ACC112 (cell line): ENCODE data around the gene RELN.

Experiments used
- H2AFZ ChIP-seq: fragments of 200-600 bp; sonication (generic); one replicate; pipeline ENCODE4 v1.6.0; 2017; ENCODE audit warnings: antibody characterized with exemption, low read length; ENCODE audit not compliant: unreplicated experiment
- H3K27ac ChIP-seq: fragments of 200-600 bp; sonication (generic); 2 replicates; pipeline ENCODE4 v1.5.1; 2014; ENCODE audit warnings: low read depth, mild to moderate bottlenecking, antibody characterized with exemption, low read length, moderate library complexity
- H3K27me3 ChIP-seq: fragments of 200-600 bp; sonication (generic); 2 replicates; pipeline ENCODE4 v1.6.1; 2014; ENCODE audit warnings: mild to moderate bottlenecking, antibody characterized with exemption, low read length, moderate library complexity, mixed read lengths; ENCODE audit not compliant: insufficient read depth
- H3K36me3 ChIP-seq: fragments of 200-600 bp; sonication (generic); 2 replicates; pipeline ENCODE4 v1.6.1; 2016; ENCODE audit warnings: mild to moderate bottlenecking, antibody characterized with exemption, low read length, moderate library complexity, mixed read lengths; ENCODE audit not compliant: insufficient read depth
- H3K4me1 ChIP-seq: fragments of 200-600 bp; sonication (generic); one replicate; pipeline ENCODE4 v1.6.1; 2016; ENCODE audit warnings: low read length, mixed read lengths; ENCODE audit not compliant: insufficient read depth, unreplicated experiment, control insufficient read depth
- H3K4me3 ChIP-seq: fragments of 200-600 bp; sonication (generic); 2 replicates; pipeline ENCODE4 v1.5.1; 2014; ENCODE audit warnings: mild to moderate bottlenecking, low read depth, low read length
- H3K79me2 ChIP-seq: fragments of 200-600 bp; sonication (generic); one replicate; pipeline ENCODE4 v1.6.0; 2016; ENCODE audit warnings: low read length; ENCODE audit not compliant: control insufficient read depth, unreplicated experiment, insufficient read depth

RELN gene

DNA sequence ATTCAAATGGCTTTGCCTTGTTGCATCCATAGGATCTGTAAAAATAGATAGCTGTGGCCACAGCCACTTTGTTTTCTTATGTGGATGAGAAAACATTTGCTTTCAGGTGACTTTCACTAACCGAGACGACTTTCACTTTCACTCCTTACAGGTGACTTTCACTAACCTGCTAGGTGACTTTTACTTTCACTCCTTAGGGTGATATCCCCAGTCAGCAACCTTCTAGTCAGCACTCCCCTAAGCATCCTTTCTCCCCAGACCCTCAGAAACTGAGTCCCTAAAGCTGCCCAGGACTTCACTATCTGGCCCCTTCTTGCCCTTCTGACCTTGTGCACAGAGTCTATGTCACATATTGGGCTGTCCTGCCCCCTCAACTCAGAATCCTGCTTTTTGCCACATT lies 177.5 kb downstream of the RELN start:
- no peak overlapping the region for H3K27ac ChIP-seq
- no peaks in the 10 kb centered on the region for H3K79me2 ChIP-seq
- no peaks in the 10 kb centered on the region for H3K4me1 ChIP-seq
- no peaks in the 10 kb centered on the region for H3K27me3 ChIP-seq
- no peaks in the 10 kb centered on the region for H3K36me3 ChIP-seq
- no peak overlapping the region for H3K4me3 ChIP-seq
- no peak overlapping the region for H2AFZ ChIP-seq

DNA sequence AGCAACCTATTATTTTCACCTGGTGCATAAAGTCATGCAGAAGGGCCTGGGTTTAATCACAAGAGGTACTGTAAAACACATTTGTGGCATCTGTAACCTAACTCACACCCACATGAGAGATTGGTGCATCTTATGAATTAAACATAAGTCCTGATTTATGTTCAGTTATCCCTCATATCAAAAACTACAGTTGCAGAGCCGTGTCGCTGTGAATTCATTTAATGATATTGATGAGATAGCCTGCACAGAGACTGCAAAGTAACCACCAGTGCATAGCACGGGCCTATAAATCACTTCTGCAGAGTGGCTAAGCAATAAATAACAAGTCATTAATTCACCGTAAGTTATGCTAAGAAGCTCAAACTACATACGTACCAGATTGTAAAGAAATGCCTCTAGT lies 178.2 kb downstream of the RELN start:
- H3K27me3 ChIP-seq, result no peaks in the 10 kb centered on the region
- no peaks in the 10 kb centered on the region for H3K4me1 ChIP-seq
- H3K79me2 ChIP-seq, result no peaks in the 10 kb centered on the region
- no peak overlapping the region for H3K4me3 ChIP-seq
- no peak overlapping the region for H3K27ac ChIP-seq
- H2AFZ ChIP-seq, result no peak overlapping the region
- H3K36me3 ChIP-seq, result no peaks in the 10 kb centered on the region

DNA sequence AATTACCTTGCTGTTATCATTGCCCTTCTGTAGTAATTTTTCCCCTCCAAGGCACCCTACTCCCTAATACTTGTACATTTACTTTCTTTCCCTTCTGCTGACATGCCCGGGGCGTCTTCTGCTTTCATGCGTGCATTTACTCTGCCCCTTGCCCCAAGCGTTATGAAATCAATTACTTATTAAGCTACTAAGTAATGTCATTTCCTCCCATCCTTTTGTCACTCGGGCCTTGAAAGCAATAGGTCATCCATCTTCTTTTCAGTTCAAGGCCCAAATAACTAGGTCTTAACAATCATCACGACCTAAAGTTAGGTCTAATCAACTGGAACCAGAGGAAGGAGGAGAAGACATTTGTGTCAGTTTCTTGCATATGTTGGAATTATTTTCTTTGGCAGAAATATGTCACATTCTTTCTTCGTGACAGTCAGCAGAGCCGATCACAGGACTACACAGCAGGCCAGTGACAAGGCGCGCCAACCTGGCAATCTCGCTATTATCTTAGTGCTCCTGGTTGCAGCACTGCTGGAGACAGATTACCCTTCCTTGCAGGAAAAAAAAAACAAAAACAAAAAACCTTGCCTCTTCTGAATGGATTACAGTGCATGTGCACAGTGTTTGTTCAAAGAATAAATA lies 179.2 kb downstream of the RELN start:
- H3K79me2 ChIP-seq, result no peaks in the 10 kb centered on the region
- H2AFZ ChIP-seq, result no peak overlapping the region
- no peaks in the 10 kb centered on the region for H3K4me1 ChIP-seq
- H3K27ac ChIP-seq, result no peak overlapping the region
- H3K27me3 ChIP-seq, result no peaks in the 10 kb centered on the region
- H3K36me3 ChIP-seq, result no peaks in the 10 kb centered on the region
- no peak overlapping the region for H3K4me3 ChIP-seq

DNA sequence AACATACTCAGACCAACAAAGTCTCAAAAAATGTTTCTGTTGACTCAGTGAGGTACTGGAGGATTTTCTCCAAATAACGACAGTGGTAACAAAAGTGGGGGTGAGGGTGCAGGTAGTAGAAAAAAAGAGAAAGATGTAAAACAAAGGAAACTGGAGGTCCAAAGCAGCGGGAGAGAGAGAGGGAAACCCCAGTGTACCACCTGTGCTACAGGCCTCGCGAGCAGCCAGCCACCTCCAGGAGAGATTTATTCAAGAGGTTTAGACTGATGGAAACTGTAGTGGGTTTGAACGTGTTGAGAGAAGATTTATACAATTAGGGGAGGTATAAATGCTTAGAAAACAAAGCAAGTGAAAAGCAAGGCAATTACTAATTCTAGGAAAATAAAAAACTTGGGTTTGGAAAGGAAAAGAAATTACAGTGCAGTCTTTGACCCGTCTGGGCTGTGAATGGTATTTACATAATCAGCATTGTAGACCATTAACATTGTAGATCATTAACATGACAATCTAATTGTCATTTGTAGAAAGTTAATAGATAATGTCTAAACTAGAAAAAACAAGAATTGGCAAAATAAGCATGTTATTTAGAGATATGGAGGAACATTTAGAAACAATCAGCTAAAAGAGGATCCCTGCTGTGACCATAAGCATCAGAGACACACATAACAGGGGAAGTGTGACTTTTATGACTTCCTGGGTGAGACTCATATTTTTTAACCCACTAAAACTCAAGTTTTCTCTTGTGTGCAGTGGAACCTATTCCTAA lies 180.0 kb downstream of the RELN start:
- Histone ChIP-seq H3K4me1 (no peaks in the 10 kb centered on the region), H3K27me3 (no peaks in the 10 kb centered on the region), H3K79me2 (no peaks in the 10 kb centered on the region), H3K4me3 (no peak overlapping the region), H2AFZ (no peak overlapping the region), H3K36me3 (no peaks in the 10 kb centered on the region), H3K27ac (no peak overlapping the region)

DNA sequence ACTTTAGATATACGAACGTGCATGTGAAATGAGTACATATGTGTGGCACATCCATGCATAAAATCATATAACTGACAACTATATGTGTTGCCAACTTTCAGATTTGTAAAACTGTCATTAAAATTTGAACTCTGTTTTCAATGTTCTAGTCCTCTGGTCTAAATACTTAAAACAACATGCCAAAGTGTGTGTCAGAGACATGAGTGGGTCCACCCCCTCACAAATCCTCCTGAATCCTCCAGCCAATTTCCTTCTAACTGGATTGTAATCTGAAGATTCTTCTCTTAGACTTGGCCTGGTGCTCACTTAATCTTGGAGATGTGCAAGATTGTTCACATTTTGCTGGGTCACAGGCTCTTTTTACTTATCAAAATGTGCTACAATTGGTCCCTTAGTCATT lies 184.1 kb downstream of the RELN start:
- Histone ChIP-seq H3K4me3 (no peak overlapping the region), H3K27ac (no peak overlapping the region), H3K79me2 (no peaks in the 10 kb centered on the region), H3K4me1 (no peaks in the 10 kb centered on the region), H3K27me3 (no peaks in the 10 kb centered on the region), H2AFZ (no peak overlapping the region), H3K36me3 (no peaks in the 10 kb centered on the region)

DNA sequence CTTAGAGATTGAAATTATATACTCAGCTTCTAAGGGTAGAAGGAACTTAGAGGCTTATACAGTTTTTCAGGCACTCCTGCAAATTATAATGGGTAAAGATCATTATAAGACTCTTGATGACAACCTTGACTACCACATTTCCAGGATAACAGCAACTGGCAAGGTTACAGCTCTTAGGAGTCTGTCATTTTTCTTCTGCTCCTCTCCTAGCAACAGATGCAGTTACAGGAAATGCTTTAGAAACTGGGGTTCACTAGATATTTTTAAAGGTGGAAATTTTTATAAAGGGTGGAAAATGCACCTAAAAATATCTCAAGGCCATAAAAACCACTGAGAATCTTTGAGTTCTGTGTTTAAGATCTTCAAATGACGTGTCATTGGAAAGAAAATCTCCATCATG lies 185.8 kb downstream of the RELN start:
- no peak overlapping the region for H2AFZ ChIP-seq
- no peaks in the 10 kb centered on the region for H3K4me1 ChIP-seq
- no peaks in the 10 kb centered on the region for H3K36me3 ChIP-seq
- no peaks in the 10 kb centered on the region for H3K79me2 ChIP-seq
- no peaks in the 10 kb centered on the region for H3K27me3 ChIP-seq
- no peak overlapping the region for H3K4me3 ChIP-seq
- H3K27ac ChIP-seq, result no peak overlapping the region

DNA sequence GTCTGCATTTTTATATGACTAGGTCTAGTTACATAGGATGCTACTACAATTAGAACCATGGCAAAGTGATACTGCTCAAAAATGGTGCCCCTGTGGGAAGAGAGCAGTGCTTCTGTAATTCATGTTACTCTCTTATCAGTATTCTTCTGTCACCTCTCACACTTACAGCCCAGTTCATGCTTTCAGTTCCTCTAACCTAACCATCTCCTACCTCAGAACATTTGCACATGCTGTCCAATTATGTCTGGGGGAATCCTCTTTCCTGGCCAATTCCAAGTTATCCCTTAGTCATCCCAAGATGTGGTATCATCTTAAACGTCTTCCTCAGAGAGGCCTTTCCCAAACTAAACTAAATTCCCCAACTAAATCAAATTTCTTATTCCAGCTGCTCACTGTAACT lies 190.2 kb downstream of the RELN start:
- Histone ChIP-seq H3K27me3 (no peaks in the 10 kb centered on the region), H3K79me2 (no peaks in the 10 kb centered on the region), H2AFZ (no peak overlapping the region), H3K36me3 (no peaks in the 10 kb centered on the region), H3K4me3 (no peak overlapping the region), H3K27ac (no peak overlapping the region), H3K4me1 (no peaks in the 10 kb centered on the region)

DNA sequence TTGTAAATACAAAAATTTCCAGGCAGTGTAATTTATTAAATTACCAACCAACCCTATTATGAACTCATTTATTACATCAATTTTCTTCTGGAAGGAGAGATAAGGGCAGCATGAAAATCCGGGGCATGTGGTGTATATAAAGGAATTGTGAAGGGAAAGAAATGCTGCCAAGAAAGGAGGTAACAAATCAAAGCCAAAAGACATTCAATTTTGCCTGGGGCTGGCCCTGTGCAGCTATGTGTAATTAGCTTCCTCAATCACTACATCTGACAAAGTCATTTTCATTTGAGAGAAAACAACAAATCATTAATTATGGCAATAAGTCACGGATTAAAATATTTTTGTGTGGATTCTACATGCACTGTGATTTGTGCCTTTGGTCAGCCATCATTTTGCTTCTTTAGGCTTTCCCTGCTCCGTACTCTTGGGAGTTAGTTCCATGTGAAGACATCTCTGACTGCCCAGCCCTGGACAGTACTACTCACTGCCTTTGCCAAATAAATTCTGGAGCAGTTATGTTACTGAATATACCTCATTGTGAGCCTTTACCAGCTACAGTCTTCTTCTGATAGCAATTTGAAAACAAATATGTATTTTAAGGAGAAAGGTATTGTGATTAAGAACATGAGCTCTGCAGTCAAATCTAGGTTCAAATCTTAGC lies 191.7 kb downstream of the RELN start:
- Histone ChIP-seq H2AFZ (no peak overlapping the region), H3K36me3 (no peaks in the 10 kb centered on the region), H3K27ac (no peak overlapping the region), H3K79me2 (no peaks in the 10 kb centered on the region), H3K4me1 (no peaks in the 10 kb centered on the region), H3K4me3 (no peak overlapping the region), H3K27me3 (no peaks in the 10 kb centered on the region)

DNA sequence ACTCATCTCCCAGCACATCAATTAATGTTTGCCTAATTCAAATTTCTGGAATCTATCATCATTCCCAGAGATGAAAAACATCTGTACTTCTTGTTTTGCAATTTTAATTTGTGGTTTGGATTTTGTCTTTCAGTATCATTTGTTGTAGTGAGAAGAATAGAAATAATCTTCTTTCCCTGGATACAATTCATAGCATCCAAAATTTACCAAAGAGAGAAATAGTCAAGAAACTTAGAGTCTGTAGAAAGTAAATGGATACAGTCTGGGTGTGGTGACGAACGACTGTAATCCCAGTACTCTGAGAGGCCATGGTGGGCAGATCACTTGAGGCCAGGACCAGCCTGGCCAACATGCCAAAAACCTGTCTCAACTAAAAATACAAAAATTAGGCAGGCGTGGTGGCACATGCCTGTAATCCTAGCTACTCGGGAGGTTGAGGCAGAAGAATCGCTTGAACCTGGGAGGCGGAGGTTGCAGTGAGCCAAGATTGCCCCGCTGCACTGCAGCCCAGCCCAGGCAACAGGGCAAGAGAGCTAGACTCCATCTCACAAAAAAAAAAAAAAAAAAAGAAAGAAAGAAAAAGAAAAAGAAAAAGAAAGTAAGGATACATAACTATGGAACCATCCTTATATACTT lies 193.0 kb downstream of the RELN start:
- H2AFZ ChIP-seq, result no peak overlapping the region

DNA sequence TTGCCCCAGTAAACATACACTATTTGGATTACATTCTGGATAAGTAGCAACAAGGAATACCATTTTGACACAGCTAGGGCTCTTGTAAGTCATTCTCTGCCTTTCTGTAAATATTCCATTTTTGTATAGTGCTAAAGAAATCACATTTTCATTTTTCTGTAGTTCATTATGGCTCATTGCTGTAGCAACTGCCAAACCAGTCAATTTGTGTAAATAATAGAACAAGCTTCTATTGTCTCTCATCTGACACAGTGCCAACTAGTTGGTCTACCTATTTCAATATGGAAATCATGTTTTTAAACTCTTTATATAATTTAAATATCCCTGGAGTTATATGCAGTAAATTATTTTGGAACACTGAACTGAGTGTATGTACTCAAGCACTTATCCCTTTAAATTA lies 193.7 kb downstream of the RELN start:
- Histone ChIP-seq H3K79me2 (no peaks in the 10 kb centered on the region), H3K27ac (no peak overlapping the region)

More for the DNA sequence above, 193.0 kb downstream of the RELN start:
- Histone ChIP-seq H3K36me3 (no peaks in the 10 kb centered on the region), H3K27me3 (no peaks in the 10 kb centered on the region), H3K79me2 (no peaks in the 10 kb centered on the region), H3K4me3 (no peak overlapping the region), H3K27ac (no peak overlapping the region), H3K4me1 (no peaks in the 10 kb centered on the region)

More for the DNA sequence above, 193.7 kb downstream of the RELN start:
- Histone ChIP-seq H3K27me3 (no peaks in the 10 kb centered on the region), H3K4me3 (no peak overlapping the region), H3K36me3 (no peaks in the 10 kb centered on the region), H3K4me1 (no peaks in the 10 kb centered on the region), H2AFZ (no peak overlapping the region)
